Midbrain (tissue), 1 donor: Measurements from ENCODE around the gene GJB4.

Experiments used
- DNase-seq: peaks from one replicate; lab custom pipeline; 2025; lab: John Stamatoyannopoulos, UW

GJB4 gene

GRCh38 chr1:34778381-34778780 is 18.8 kb downstream of the GJB4 start:
- no peak for DNase-seq

GRCh38 chr1:34779005-34779404 is 19.5 kb downstream of the GJB4 start:
- DNase-seq: no peak

GRCh38 chr1:34779526-34779925 is 20.0 kb downstream of the GJB4 start:
- DNase-seq: no peak

- DNase-seq: no peak
Observed at GRCh38 chr1:34779962-34780361, 20.4 kb downstream of the GJB4 start.

GRCh38 chr1:34780528-34780927 is 21.0 kb downstream of the GJB4 start:
- no peak for DNase-seq

GRCh38 chr1:34781071-34781843 is 21.7 kb downstream of the GJB4 start, which contains the start of gene GJB3:
Gene GJB3, plus strand, starts transcription at chr1:34781214. Its CDS starts 3,549 bp downstream, at chr1:34784763.
- DNase-seq: no peak

- DNase-seq: no peak
Observed at GRCh38 chr1:34781844-34782391, 22.4 kb downstream of the GJB4 start.

GRCh38 chr1:34784751-34785221 is 25.2 kb downstream of the GJB4 start:
- no peak for DNase-seq

GRCh38 chr1:34785231-34785874 is 25.8 kb downstream of the GJB4 start:
- DNase-seq: no peak

- no peak for DNase-seq
Observed at GRCh38 chr1:34785875-34786470, 26.4 kb downstream of the GJB4 start.

GRCh38 chr1:34786521-34787325 is 27.2 kb downstream of the GJB4 start:
- peak; percentile 78 for DNase-seq

GRCh38 chr1:34787461-34788420 is 28.2 kb downstream of the GJB4 start:
- DNase-seq: no peak

GRCh38 chr1:34790985-34791384 is 31.4 kb downstream of the GJB4 start:
- no peak for DNase-seq

- DNase-seq: no peak
Observed at GRCh38 chr1:34792424-34792823, 32.9 kb downstream of the GJB4 start.

GRCh38 chr1:34792868-34793727 is 33.6 kb downstream of the GJB4 start, which contains the start of gene GJA4:
Gene GJA4, plus strand, starts transcription at chr1:34792999. Its CDS starts 1,215 bp downstream, at chr1:34794214.
- DNase-seq: no peak

GRCh38 chr1:34794001-34794789 is 34.7 kb downstream of the GJB4 start:
- no peak for DNase-seq

- DNase-seq: no peak
Observed at GRCh38 chr1:34794790-34795180, 35.2 kb downstream of the GJB4 start.

- no peak for DNase-seq
Observed at GRCh38 chr1:34795916-34796315, 36.4 kb downstream of the GJB4 start.

GRCh38 chr1:34796990-34797389 is 37.5 kb downstream of the GJB4 start:
- no peak for DNase-seq
